Adipocyte (in vitro differentiated cells): Measurements from ENCODE around the gene DLGAP3.
"Not testable (repeated sequence)": the region's sequence is repeated elsewhere in the genome, so short reads cannot be mapped to it uniquely, and the experiment has no call there.

ENCODE experiments used
- DNase-seq: peaks from one replicate; pipeline ENCODE4 v3.0.0-alpha.2; 2015; ENCODE audit warnings: low read depth
- H3K27me3 ChIP-seq: replicated peaks from 2 replicates; pipeline ENCODE4 v1.7.0; 2013; ENCODE audit warnings: mild to moderate bottlenecking, low read length, moderate library complexity; ENCODE audit not compliant: control insufficient read depth, insufficient read depth
- H3K36me3 ChIP-seq: 2 replicates; pipeline ENCODE4 v1.7.0; 2013; ENCODE audit warnings: low read length, mild to moderate bottlenecking, moderate library complexity; ENCODE audit not compliant: control insufficient read depth, insufficient read depth, severe bottlenecking
- H3K4me1 ChIP-seq: 2 replicates; pipeline ENCODE4 v1.7.0; 2013; ENCODE audit warnings: mild to moderate bottlenecking, low read length, moderate library complexity; ENCODE audit not compliant: control insufficient read depth, insufficient read depth
- H3K4me3 ChIP-seq: 2 replicates; pipeline ENCODE4 v1.7.0; 2013; ENCODE audit warnings: mild to moderate bottlenecking, low read length, moderate library complexity
- H3K9ac ChIP-seq: 2 replicates; pipeline ENCODE4 v1.7.0; 2013; ENCODE audit warnings: mild to moderate bottlenecking, low read length, moderate library complexity
- H3K9me3 ChIP-seq: 2 replicates; pipeline ENCODE4 v1.7.0; 2013; ENCODE audit warnings: mild to moderate bottlenecking, low read length, moderate library complexity; ENCODE audit not compliant: control insufficient read depth

Gene DLGAP3

GRCh38 chr1:34967672-34968071, 38.2 kb upstream of the DLGAP3 start:
- not testable (repeated sequence) for H3K9me3 ChIP-seq, H3K9ac ChIP-seq, H3K4me1 ChIP-seq, DNase-seq, H3K36me3 ChIP-seq, H3K27me3 ChIP-seq, H3K4me3 ChIP-seq

GRCh38 chr1:34965597-34965996, 36.1 kb upstream of the DLGAP3 start:
- H3K9me3 ChIP-seq: no peaks in the 10 kb centered on the region
- DNase-seq: no peak
- no peak overlapping the region for H3K4me3 ChIP-seq
- H3K9ac ChIP-seq: no peak overlapping the region
- no peaks in the 10 kb centered on the region for H3K4me1 ChIP-seq
- H3K27me3 ChIP-seq: no peaks in the 10 kb centered on the region
- no peaks in the 10 kb centered on the region for H3K36me3 ChIP-seq

DNA sequence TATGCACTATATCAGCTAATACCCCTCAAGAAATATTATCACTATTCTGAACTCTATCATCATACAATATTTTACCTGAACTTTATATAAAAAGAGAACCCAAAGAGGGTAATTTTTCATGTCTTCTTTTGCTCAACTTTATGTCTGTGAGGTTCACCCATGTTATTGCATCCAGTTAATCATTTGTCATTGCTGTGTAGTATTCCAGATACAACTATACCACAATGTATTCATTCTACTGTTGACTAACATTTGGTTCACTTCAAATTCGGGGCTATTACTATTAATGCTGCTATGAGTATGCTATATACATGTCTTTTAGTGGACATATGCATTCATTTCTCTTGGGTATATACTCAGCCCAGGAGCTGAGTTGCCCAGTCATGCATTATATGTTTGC, 21.0 kb upstream of the DLGAP3 start:
- Histone ChIP-seq H3K4me1 (no peaks in the 10 kb centered on the region), H3K9ac (no peak overlapping the region), H3K9me3 (no peaks in the 10 kb centered on the region), H3K4me3 (no peak overlapping the region), H3K36me3 (no peaks in the 10 kb centered on the region), H3K27me3 (peaks cover 6% of the 10 kb centered on the region)
- DNase-seq: no peak

GRCh38 chr1:34948739-34949138, 19.3 kb upstream of the DLGAP3 start:
- not testable (repeated sequence) for H3K4me3 ChIP-seq, H3K27me3 ChIP-seq, H3K36me3 ChIP-seq, H3K9me3 ChIP-seq, H3K9ac ChIP-seq, H3K4me1 ChIP-seq, DNase-seq

- not testable (repeated sequence) for H3K36me3 ChIP-seq, H3K9me3 ChIP-seq, H3K4me3 ChIP-seq, H3K27me3 ChIP-seq, H3K4me1 ChIP-seq, H3K9ac ChIP-seq, DNase-seq
Observed at GRCh38 chr1:34947641-34948314, 18.3 kb upstream of the DLGAP3 start.

DNA sequence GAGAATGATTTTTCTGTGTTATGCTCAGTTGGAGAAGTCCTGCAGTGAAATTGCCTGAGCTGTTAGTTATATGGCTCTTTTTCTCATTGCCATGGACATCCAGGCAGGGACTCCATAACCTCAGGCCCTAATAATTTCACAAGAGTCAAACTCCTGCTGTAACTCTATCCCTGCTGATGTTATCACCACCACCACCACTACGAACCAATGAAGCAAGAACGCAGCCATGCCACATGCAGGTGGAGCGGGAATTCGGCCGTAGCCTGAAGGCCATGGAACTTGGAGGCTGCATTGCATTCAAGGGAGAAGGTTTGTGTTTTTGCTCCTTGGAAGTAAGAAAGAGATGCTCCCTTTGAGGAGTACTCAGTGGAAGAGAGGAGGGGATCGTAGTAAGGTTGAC, 16.8 kb upstream of the DLGAP3 start:
- H3K9me3 ChIP-seq: no peaks in the 10 kb centered on the region
- no peaks in the 10 kb centered on the region for H3K4me1 ChIP-seq
- no peak overlapping the region for H3K4me3 ChIP-seq
- H3K36me3 ChIP-seq: no peaks in the 10 kb centered on the region
- DNase-seq: no peak
- peaks cover 6% of the 10 kb centered on the region for H3K27me3 ChIP-seq
- no peak overlapping the region for H3K9ac ChIP-seq

DNA sequence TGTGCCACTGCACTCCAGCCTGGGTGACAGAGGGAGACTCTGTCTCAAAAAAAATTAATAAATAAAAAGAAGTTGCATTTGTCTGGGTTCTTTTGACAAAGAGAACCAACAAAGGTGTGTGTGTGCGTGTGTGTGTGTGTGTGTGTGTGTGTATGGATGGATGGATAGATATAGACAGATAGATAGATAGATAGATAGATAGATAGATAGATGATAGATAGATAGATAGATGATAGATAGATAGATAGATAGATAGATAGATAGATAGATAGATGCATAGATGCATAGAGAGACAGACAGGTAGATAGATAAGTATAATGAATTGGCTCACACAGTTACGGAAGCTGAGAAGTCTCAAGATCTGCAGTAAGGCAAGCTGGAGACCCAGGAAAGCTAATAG, 12.3 kb upstream of the DLGAP3 start:
- not testable (repeated sequence) for H3K9me3 ChIP-seq, H3K4me3 ChIP-seq, H3K4me1 ChIP-seq, H3K36me3 ChIP-seq, H3K27me3 ChIP-seq, H3K9ac ChIP-seq, DNase-seq

GRCh38 chr1:34930702-34931071, 1.2 kb upstream of the DLGAP3 start:
- Histone ChIP-seq H3K27me3 (peaks cover 45% of the 10 kb centered on the region), H3K4me1 (peaks cover 4% of the 10 kb centered on the region), H3K36me3 (no peaks in the 10 kb centered on the region), H3K4me3 (no peak overlapping the region), H3K9me3 (no peaks in the 10 kb centered on the region), H3K9ac (no peak overlapping the region)
- DNase-seq: no peak

GRCh38 chr1:34929853-34930701, 627 bp upstream of the DLGAP3 start:
- Histone ChIP-seq H3K27me3 (peaks cover 45% of the 10 kb centered on the region), H3K9ac (no peak overlapping the region)

GRCh38 chr1:34928699-34929496, 552 bp downstream of the DLGAP3 start:
- Histone ChIP-seq H3K9ac (no peak overlapping the region), H3K4me1 (peaks cover 4% of the 10 kb centered on the region), H3K36me3 (no peaks in the 10 kb centered on the region), H3K9me3 (no peaks in the 10 kb centered on the region), H3K27me3 (peaks cover 52% of the 10 kb centered on the region), H3K4me3 (peak overlapping the region; percentile 58)
- DNase-seq: peak; percentile 11

More at GRCh38 chr1:34929853-34930701, 627 bp upstream of the DLGAP3 start:
- Histone ChIP-seq H3K36me3 (no peaks in the 10 kb centered on the region), H3K9me3 (no peaks in the 10 kb centered on the region), H3K4me3 (peak overlapping the region; percentile 47), H3K4me1 (peaks cover 4% of the 10 kb centered on the region)
- DNase-seq: no peak

GRCh38 chr1:34928066-34928696, 1.3 kb downstream of the DLGAP3 start:
- no peak for DNase-seq
- no peak overlapping the region for H3K4me3 ChIP-seq
- no peak overlapping the region for H3K9ac ChIP-seq
- H3K4me1 ChIP-seq: peaks cover 4% of the 10 kb centered on the region
- H3K27me3 ChIP-seq: peaks cover 57% of the 10 kb centered on the region
- no peaks in the 10 kb centered on the region for H3K9me3 ChIP-seq
- no peaks in the 10 kb centered on the region for H3K36me3 ChIP-seq
